Fibroblast of villous mesenchyme (primary cell): ENCODE measurements around the gene FSIP1. TPM values are rescaled to one million over a fixed set of nuclear protein-coding genes. Genes with fewer than 3 reads are reported as not detected.
A peak's percentile ranks its signal among the peaks of the same experiment; 100 is the strongest.

Experiments
- DNase-seq: peaks from one replicate; pipeline ENCODE4 v3.0.0-alpha.2; 2010; ENCODE audit warnings: low read depth
- H3K4me3 ChIP-seq: 2 replicates; pipeline ENCODE4 v1.5.1; 2011; ENCODE audit warnings: low read depth, mild to moderate bottlenecking, low read length
- total RNA-seq: library from RNA; depleted of rRNA; stranded (reverse); fragments of >200 nt; gene quantifications from 2 replicates; pipeline ENCODE4 v1.2.3, GENCODE V29; 2012
- TF ChIP-seq, protein P1 (sequence below): IDR thresholded peaks from 2 replicates; pipeline ENCODE4 v1.5.1; 2012; ENCODE audit warnings: low read depth, mild to moderate bottlenecking, low read length; ENCODE audit not compliant: insufficient read depth

Gene FSIP1
- total RNA-seq, 1 donor: 2.6 TPM

DNA sequence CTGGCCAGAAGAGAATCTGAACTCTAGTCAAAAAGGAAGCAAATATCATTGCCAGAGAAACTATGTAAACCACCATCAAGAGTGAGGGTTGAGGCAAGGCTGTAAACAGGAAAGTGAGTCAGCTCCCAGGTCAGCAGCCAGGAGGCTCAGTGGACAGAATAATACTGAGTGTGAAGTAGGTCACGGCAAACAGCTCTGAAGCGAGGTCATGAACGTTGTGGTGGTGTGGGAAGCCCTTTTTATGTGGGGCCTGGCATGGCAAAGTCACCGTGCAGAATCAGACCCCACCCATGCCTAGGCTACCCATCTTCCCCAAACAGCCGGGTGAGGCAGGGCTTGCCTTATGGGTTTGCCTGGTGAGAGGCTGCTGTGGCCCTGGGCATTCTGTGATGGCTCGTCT is 157.8 kb downstream of the FSIP1 start:
- H3K4me3 ChIP-seq: no peak overlapping the region
- TF ChIP-seq, protein P1, sequence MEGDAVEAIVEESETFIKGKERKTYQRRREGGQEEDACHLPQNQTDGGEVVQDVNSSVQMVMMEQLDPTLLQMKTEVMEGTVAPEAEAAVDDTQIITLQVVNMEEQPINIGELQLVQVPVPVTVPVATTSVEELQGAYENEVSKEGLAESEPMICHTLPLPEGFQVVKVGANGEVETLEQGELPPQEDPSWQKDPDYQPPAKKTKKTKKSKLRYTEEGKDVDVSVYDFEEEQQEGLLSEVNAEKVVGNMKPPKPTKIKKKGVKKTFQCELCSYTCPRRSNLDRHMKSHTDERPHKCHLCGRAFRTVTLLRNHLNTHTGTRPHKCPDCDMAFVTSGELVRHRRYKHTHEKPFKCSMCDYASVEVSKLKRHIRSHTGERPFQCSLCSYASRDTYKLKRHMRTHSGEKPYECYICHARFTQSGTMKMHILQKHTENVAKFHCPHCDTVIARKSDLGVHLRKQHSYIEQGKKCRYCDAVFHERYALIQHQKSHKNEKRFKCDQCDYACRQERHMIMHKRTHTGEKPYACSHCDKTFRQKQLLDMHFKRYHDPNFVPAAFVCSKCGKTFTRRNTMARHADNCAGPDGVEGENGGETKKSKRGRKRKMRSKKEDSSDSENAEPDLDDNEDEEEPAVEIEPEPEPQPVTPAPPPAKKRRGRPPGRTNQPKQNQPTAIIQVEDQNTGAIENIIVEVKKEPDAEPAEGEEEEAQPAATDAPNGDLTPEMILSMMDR: no peak
- DNase-seq: peak; percentile 94

DNA sequence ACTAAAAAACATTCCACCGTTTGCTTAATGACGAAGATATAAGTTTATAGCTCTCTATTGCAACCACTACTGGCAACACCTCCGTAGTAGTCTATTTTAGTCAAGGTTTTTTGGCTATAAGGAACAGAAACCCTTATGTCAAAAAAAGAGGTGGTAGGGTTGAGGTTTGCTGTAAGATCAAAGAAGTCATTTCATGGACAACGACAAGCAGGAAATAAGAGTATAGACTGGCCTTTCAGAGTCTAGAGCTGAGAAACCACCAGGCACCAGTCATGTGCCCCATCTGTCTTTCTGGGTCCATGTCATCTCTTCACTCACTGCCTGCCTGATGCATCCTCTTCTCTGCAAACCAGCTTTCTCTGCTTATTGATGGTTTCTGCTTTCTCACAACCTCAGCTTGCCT is 159.1 kb downstream of the FSIP1 start:
- TF ChIP-seq, protein P1: no peak
- no peak for DNase-seq
- H3K4me3 ChIP-seq: no peak overlapping the region

DNA sequence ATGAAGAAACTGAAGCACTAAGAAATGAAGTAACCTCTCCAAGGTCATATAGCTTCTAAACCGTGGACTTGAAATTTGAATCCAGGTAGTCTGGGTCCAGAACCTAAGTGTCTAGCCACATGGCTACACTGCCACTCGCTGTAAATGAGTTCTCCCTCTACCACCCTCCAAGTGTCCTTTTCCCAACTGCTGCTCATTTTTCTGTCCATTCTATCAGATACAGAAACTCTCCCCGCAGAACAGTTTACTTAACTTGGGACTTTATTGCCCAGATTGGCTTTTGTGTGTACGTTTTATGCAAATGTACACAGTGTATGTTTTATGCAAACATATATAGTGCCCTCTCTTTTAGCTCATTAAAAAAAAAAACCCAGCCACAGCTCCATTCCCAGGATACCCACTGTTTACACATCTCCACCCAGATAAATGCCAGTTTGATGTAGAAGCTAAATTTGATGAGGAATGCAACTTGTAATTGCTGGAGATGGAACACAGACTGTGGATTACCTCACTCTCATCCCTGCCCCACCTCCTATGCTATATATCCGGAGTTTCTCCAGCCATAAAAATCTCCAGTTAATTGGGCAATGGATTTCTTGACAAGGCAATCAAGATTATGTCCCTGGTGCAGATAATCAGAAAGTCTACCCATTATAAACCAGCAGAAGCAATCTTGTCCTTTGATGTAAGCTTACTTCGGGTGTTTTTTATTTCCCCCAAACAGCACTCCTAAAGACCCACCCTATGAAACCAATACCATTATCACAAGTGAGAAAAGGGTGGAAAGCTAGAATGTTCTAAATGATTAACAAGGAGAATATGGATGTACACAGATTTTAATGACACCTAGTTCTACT is 159.8 kb downstream of the FSIP1 start:
- no peak overlapping the region for H3K4me3 ChIP-seq
- TF ChIP-seq, protein P1: no peak
- peak; percentile 59 for DNase-seq

DNA sequence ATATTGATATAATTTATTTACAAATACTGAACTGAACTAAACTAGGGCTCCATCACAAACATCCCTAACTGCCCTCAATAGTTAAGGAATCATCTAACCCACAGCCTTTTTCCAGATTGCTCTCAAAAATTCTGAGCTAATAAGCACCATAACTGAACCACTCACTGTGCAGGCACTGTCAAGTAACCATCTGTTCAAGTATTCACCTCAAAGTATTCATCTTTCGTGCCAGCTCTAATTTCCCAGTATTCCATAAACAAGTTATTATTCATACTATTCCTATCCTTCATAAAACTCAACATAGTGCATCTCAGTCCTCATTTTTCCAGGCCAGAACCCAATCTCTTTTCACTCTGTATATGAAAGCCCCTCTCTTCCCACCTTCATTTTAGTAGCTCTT is 160.7 kb downstream of the FSIP1 start:
- no peak for DNase-seq
- TF ChIP-seq, protein P1: no peak
- no peak overlapping the region for H3K4me3 ChIP-seq

DNA sequence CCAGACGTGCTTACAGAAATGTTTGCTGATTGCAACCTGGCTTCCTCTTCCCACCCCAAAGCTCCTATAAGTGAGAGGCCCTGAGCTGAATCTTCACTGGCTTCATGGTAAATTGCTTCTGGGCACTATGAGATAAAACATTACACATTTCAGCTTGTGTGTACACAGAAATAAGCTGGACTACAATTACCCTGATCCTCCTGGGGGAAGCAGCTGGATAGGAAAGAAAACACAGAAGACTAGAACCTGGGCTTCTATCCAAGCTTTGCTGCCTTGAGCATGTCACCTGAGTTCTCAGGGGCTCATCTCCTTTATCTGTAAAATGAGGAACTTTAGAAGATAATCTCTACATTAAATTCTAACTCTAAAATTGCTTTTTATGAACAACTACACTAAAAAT is 161.4 kb downstream of the FSIP1 start:
- no peak for DNase-seq
- TF ChIP-seq, protein P1: no peak
- no peak overlapping the region for H3K4me3 ChIP-seq

DNA sequence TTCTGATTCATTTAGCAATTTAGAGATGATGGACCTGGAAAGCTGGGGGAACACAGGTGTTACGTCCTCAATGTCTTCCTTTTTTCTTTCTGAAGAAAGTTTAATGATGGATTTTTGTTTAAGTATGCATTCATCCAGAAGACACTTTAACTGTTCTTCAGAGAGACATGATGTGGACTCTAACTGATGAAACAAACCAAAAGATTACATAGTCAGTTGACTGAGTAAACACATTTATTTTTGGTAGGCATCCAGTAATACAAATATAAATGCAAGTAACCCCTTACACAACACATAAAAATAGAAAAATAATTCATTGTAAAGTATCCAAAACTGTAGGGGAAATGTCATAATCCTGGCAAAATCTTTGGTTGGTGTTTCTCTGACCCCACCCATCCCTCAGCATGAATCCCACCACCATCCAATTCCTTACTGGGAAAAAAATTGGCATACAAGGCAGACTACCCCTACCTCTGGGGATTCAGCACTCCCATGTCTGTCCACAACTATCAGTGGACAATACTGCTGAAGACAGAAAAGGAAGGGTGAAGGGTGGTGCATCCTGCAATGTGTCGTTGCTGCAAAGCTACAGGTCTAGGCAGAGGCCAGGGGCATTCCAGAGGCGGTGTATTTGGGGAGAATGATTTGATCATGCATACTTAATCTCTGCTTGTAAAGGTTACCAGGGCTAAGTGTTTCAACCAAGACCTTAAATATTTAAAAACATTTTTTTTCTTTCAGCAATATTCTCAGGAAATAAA is 164.4 kb downstream of the FSIP1 start:
- TF ChIP-seq, protein P1: no peak
- DNase-seq: no peak

More for the DNA sequence above, 164.4 kb downstream of the FSIP1 start:
- H3K4me3 ChIP-seq: no peak overlapping the region
